NB4 (cell line): ENCODE measurements around the gene LYG1.

Experiments
- CTCF ChIP-seq: IDR thresholded peaks from one replicate; pipeline ENCODE4 v1.5.1; 2012; ENCODE audit warnings: low read depth, low read length
- MAX ChIP-seq: IDR thresholded peaks from 2 replicates; pipeline ENCODE4 v1.6.1; 2011; ENCODE audit warnings: low read depth, low read length
- MYC ChIP-seq: IDR thresholded peaks from 2 replicates; pipeline ENCODE4 v1.6.1; 2011; ENCODE audit warnings: low read depth, low read length
- POLR2A ChIP-seq: IDR thresholded peaks from 2 replicates; pipeline ENCODE4 v1.6.1; 2011; ENCODE audit warnings: mild to moderate bottlenecking; ENCODE audit not compliant: insufficient read length; ENCODE audit errors: extremely low read depth

- TF ChIP-seq CTCF (no peak), POLR2A (no peak), MYC (no peak), MAX (no peak)
Observed at GRCh38 chr2:99346218-99346617, 45.2 kb upstream of the LYG1 start.
